HL-60 (cell line): ENCODE data around the gene THSD1.

Source experiments
- DNase-seq, 2 experiments: peaks; one replicate each; pipeline ENCODE4 v3.0.0-alpha.2; 2010 to 2020; ENCODE audit warnings: low read depth in 1 of 2, low spot score in 1 of 2
- H3K27ac ChIP-seq: fragments of 250-450 bp; sonication (Bioruptor Pico); replicated peaks from 2 replicates; pipeline ENCODE4 v1.5.1; 2020; ENCODE audit warnings: mild to moderate bottlenecking, moderate library complexity
- H3K27me3 ChIP-seq: fragments of 250-450 bp; sonication (Bioruptor Pico); 2 replicates; pipeline ENCODE4 v1.5.1; 2021; ENCODE audit warnings: mild to moderate bottlenecking, moderate library complexity; ENCODE audit not compliant: insufficient read depth, poor library complexity, severe bottlenecking
- H3K4me3 ChIP-seq: replicated peaks from 2 replicates; pipeline ENCODE4 v1.5.1; 2011; ENCODE audit warnings: mild to moderate bottlenecking, control low read depth, low read length; ENCODE audit not compliant: insufficient read depth
- CTCF ChIP-seq: IDR thresholded peaks from one replicate; pipeline ENCODE4 v1.5.1; 2011; ENCODE audit warnings: low read length, control low read depth, inconsistent platforms; ENCODE audit not compliant: insufficient read depth
- GABPA ChIP-seq: IDR thresholded peaks from 2 replicates; pipeline ENCODE4 v1.6.1; 2012; ENCODE audit warnings: low read depth
- POLR2AphosphoS5 ChIP-seq: IDR thresholded peaks from 2 replicates; pipeline ENCODE4 v1.6.1; 2012; ENCODE audit warnings: low read depth
- REST ChIP-seq: IDR thresholded peaks from 2 replicates; pipeline ENCODE4 v1.6.1; 2012; ENCODE audit warnings: low read depth; ENCODE audit not compliant: insufficient replicate concordance
- SPI1 ChIP-seq: IDR thresholded peaks from 2 replicates; pipeline ENCODE4 v1.6.1; 2012; ENCODE audit warnings: low read depth, mild to moderate bottlenecking, borderline replicate concordance

Gene THSD1

GRCh38 chr13:52454459-52454819 lies 48.5 kb upstream of the THSD1 start:
- peak overlapping the region; percentile 85 for H3K27ac ChIP-seq
- peak overlapping the region; percentile 52 for H3K4me3 ChIP-seq
- H3K27me3 ChIP-seq = no peaks in the 10 kb centered on the region
- peak; percentile 48; the same call in 1 of the 2 replicates for TF ChIP-seq SPI1
- TF ChIP-seq GABPA = no peak
- TF ChIP-seq POLR2AphosphoS5 = no peak
- no peak for TF ChIP-seq REST
- no peak for TF ChIP-seq CTCF
- peak in 1 of 2 experiments; percentile 52 for DNase-seq

- no peaks in the 10 kb centered on the region for H3K27me3 ChIP-seq
- H3K27ac ChIP-seq = no peak overlapping the region
- TF ChIP-seq POLR2AphosphoS5 = no peak
- DNase-seq = no peak
- no peak overlapping the region for H3K4me3 ChIP-seq
Observed at GRCh38 chr13:52452470-52452869, 46.5 kb upstream of the THSD1 start.

GRCh38 chr13:52451135-52451804 lies 45.3 kb upstream of the THSD1 start:
- no peak overlapping the region for H3K27ac ChIP-seq
- H3K4me3 ChIP-seq = no peak overlapping the region
- DNase-seq = no peak
- TF ChIP-seq REST (no peak), CTCF (no peak), GABPA (no peak), POLR2AphosphoS5 (no peak), SPI1 (no peak)
- no peaks in the 10 kb centered on the region for H3K27me3 ChIP-seq

- Histone ChIP-seq H3K4me3 (no peak overlapping the region), H3K27ac (no peak overlapping the region), H3K27me3 (no peaks in the 10 kb centered on the region)
- no peak for DNase-seq
- TF ChIP-seq CTCF = no peak
- no peak for TF ChIP-seq GABPA
- TF ChIP-seq REST = no peak
- no peak for TF ChIP-seq POLR2AphosphoS5
- TF ChIP-seq SPI1 = no peak
Observed at GRCh38 chr13:52450793-52451116, 44.8 kb upstream of the THSD1 start.
